Lung (tissue), 12 donors: Measurements from ENCODE around the gene OPALIN. TPM values are rescaled to one million over a fixed set of nuclear protein-coding genes. Genes with fewer than 3 reads are reported as not detected.
A peak's percentile ranks its signal among the peaks of the same experiment; 100 is the strongest.

Experiments used
- ATAC-seq: fragments of 200-7000 bp; cut with Tn5 transposase; one replicate; pipeline ENCODE4 v1.9.1; 2020; ENCODE audit warnings: moderate number of reproducible peaks; ENCODE audit not compliant: insufficient read depth, low FRiP score
- DNase-seq, 3 donors: peaks; one replicate each; pipeline ENCODE4 v3.0.0-alpha.2; 2013 to 2017
- H3K27ac ChIP-seq, 2 donors: one replicate each; pipeline ENCODE4 v1.5.1; 2013; ENCODE audit warnings: mild to moderate bottlenecking in 2 of 2, moderate library complexity in 2 of 2, control low read depth in 1 of 2, inconsistent platforms in 1 of 2, low read depth in 1 of 2, low read length in 1 of 2
- H3K27me3 ChIP-seq, 3 donors: one replicate each; pipeline ENCODE4 v1.5.1; 2013; ENCODE audit warnings: low read length in 2 of 3; ENCODE audit not compliant: control insufficient read depth in 3 of 3, insufficient read depth in 3 of 3
- H3K36me3 ChIP-seq, 4 donors: one replicate each; pipeline ENCODE4 v1.5.1; 2013; ENCODE audit warnings: low read length in 4 of 4, mild to moderate bottlenecking in 1 of 4, moderate library complexity in 1 of 4; ENCODE audit not compliant: control insufficient read depth in 4 of 4, insufficient read depth in 4 of 4
- H3K4me1 ChIP-seq, 5 donors: one replicate each; pipeline ENCODE4 v1.5.1; 2013; ENCODE audit warnings: low read length in 5 of 5, mild to moderate bottlenecking in 2 of 5, moderate library complexity in 1 of 5; ENCODE audit not compliant: control insufficient read depth in 5 of 5, insufficient read depth in 5 of 5
- H3K4me3 ChIP-seq: one replicate; pipeline ENCODE4 v1.5.1; 2013; ENCODE audit warnings: mild to moderate bottlenecking, control low read depth, moderate library complexity
- H3K9ac ChIP-seq, 2 donors: one replicate each; pipeline ENCODE4 v1.5.1; 2013; ENCODE audit warnings: low read length in 2 of 2, control low read depth in 1 of 2; ENCODE audit not compliant: insufficient read depth in 1 of 2
- H3K9me3 ChIP-seq, 4 donors: one replicate each; pipeline ENCODE4 v1.5.1; 2013; ENCODE audit warnings: low read length in 3 of 4, mild to moderate bottlenecking in 1 of 4, moderate library complexity in 1 of 4; ENCODE audit not compliant: control insufficient read depth in 4 of 4, insufficient read depth in 3 of 4
- CTCF ChIP-seq: IDR thresholded peaks from 2 replicates; pipeline ENCODE4 v1.5.1; 2012; ENCODE audit warnings: mild to moderate bottlenecking; ENCODE audit errors: control extremely low read depth, extremely low read depth
- WGBS, 2 donors: extraction: QIAGEN DNeasy Blood & Tissue Kit; methylation state at CpG; one replicate each; pipeline ENCODE4 v1.1.7; 2013; 5-methylcytosine and 5-hydroxymethylcytosine counted together
- polyA plus RNA-seq, 2 donors: library from polyadenylated mRNA; stranded (reverse); fragments of 200-250 nt; gene quantifications; one replicate each; pipeline ENCODE4 v1.2.1, GENCODE V29; 2013
- total RNA-seq, 2 donors: library from RNA; depleted of rRNA in 1 of 2; stranded (reverse); fragments of >200 nt in 1 of 2; gene quantifications; one replicate each; pipeline ENCODE4 v1.2.1, GENCODE V29; 2014 to 2021
- donor health status: control.
- donor health status: control.
- donor health status: Bipolar disorder and iron deficiency.
- donor health status: healthy.
- donor health status: DM: yes; HTN: yes; CAD: no.

The OPALIN gene
- total and polyA plus RNA-seq, 4 donors, result not detected

- H3K4me1 ChIP-seq, result peaks cover 0 to under 1% (median 0%) of the 10 kb centered on the region in 5 donors
- TF ChIP-seq CTCF, result no peak
- no peak overlapping the region for H3K27ac ChIP-seq
- 66 to 71% methylated on average over 25 of the region's 25 CpGs for WGBS, 2 donors
- no peaks in the 10 kb centered on the region for H3K36me3 ChIP-seq
- DNase-seq (no peak), ATAC-seq (no peak)
- no peak overlapping the region for H3K4me3 ChIP-seq
- peaks cover 0 to 4% (median 0%) of the 10 kb centered on the region in 4 donors for H3K9me3 ChIP-seq
- H3K27me3 ChIP-seq, result peaks cover 2 to 12% (median 3%) of the 10 kb centered on the region in 3 donors
- no peak overlapping the region for H3K9ac ChIP-seq
Measured at GRCh38 chr10:96384506-96384905, 25.7 kb upstream of the OPALIN start.

- DNase-seq (no peak), ATAC-seq (peak; percentile 42)
- WGBS, 2 donors, result 46 to 70% methylated on average over 7 of the region's 7 CpGs
- Histone ChIP-seq H3K9ac (no peak overlapping the region), H3K27me3 (peaks cover 2 to 3% (median 2%) of the 10 kb centered on the region in 3 donors), H3K4me1 (peaks cover 0 to 6% (median 0%) of the 10 kb centered on the region in 5 donors), H3K36me3 (no peaks in the 10 kb centered on the region), H3K27ac (no peak overlapping the region), H3K4me3 (no peak overlapping the region), H3K9me3 (peaks cover 0 to 4% (median 0%) of the 10 kb centered on the region in 4 donors)
- TF ChIP-seq CTCF, result no peak
Measured at GRCh38 chr10:96380821-96381220, 22.0 kb upstream of the OPALIN start.

GRCh38 chr10:96379758-96380157 is 21.0 kb upstream of the OPALIN start:
- no peak overlapping the region for H3K9ac ChIP-seq
- H3K4me3 ChIP-seq, result no peak overlapping the region
- no peak overlapping the region for H3K27ac ChIP-seq
- peaks cover 0 to 10% (median 0%) of the 10 kb centered on the region in 5 donors for H3K4me1 ChIP-seq
- 77 to 87% methylated on average over 8 of the region's 8 CpGs for WGBS, 2 donors
- H3K27me3 ChIP-seq, result peaks cover 0 to under 1% (median 0%) of the 10 kb centered on the region in 3 donors
- DNase-seq, result no peak
- ATAC-seq, result no peak
- peaks cover 0 to 4% (median 0%) of the 10 kb centered on the region in 4 donors for H3K9me3 ChIP-seq
- H3K36me3 ChIP-seq, result no peaks in the 10 kb centered on the region
- TF ChIP-seq CTCF, result no peak

GRCh38 chr10:96378741-96379140 is 19.9 kb upstream of the OPALIN start:
- DNase-seq, result no peak
- H3K9ac ChIP-seq, result no peak overlapping the region
- no peaks in the 10 kb centered on the region for H3K36me3 ChIP-seq
- peaks cover 0 to 7% (median 0%) of the 10 kb centered on the region in 3 donors for H3K27me3 ChIP-seq
- no peak overlapping the region for H3K4me3 ChIP-seq
- H3K9me3 ChIP-seq, result peaks cover 0 to 2% (median 0%) of the 10 kb centered on the region in 4 donors
- WGBS, 2 donors, result 80 to 93% methylated on average over 15 of the region's 15 CpGs
- ATAC-seq, result no peak
- peaks cover 0 to 12% (median 0%) of the 10 kb centered on the region in 5 donors for H3K4me1 ChIP-seq
- TF ChIP-seq CTCF, result no peak
- H3K27ac ChIP-seq, result no peak overlapping the region
